GM21423 (cell line): ENCODE results near the gene L3HYPDH.

Source experiments
- ATAC-seq: cut with Tn5 transposase; IDR thresholded peaks from one replicate; pipeline ENCODE4 v1.9.1; 2021; ENCODE audit warnings: mild to moderate bottlenecking, moderate library complexity; ENCODE audit not compliant: unreplicated experiment

L3HYPDH gene

DNA sequence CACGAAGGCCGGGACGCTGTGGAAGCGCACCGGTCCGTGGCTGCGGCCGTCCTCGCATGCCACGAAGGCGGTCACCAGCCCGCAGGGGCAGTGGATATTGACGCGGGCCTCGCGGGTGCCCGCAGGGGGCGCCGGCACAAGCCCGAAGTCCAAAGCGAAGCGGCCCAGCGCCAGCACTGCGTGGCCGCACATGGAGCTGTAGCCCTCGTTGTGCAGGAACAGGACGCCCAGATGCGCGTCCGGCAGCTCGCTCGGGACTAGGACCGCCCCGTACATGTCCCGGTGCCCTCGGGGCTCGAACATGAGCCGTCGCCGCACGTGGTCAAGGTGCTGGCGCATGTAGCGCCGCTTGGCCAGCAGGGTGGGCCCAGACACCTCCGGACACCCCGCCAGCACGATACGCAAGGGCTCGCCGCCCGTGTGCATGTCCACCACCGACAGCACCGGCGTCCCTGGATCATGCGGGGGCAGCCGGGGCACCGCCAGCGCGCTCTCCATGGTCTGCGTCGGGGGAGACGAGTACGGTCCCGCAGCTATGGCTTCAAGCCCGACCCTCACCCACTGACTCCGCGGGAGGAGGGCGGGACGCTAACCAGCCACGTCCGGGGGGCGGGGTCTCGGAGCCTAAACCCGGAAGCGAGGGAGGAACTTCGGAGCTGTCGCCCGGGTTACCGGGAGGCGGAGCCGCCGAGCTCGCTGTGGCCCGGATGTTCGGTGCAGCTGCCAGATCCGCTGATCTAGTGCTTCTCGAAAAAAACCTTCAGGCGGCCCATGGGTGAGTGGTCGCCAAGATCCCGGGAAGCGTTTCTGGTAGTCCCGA is at the start of gene L3HYPDH, which contains the start of gene JKAMP:
Gene L3HYPDH, minus strand, starts transcription at position 590 of the 820 bp plus-strand sequence. Its CDS starts 92 bp downstream, at position 498.
Gene JKAMP, plus strand, starts transcription at position 699 of the 820 bp plus-strand sequence. Its CDS starts 73 bp downstream, at position 772.
- peak; percentile 80 for ATAC-seq

DNA sequence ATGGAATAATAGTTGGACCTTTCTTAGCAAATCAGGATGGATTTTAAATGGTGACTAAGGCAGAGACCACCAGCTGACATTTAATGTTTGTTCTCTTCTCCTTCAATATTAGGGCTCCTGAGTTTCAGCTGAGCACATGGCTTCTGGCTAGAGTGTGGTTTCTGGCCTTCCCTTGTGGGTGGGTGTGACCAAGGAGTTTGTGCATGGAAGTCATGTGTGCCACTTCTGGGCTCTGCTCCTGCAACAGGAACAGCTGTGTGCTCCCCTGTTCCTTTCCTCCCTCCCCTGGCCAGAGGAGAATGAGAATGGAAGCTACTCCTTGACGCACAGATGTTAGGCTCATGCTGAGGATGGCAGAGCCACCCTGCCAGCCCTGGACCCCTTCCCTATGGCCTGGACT is 48.2 kb upstream of the L3HYPDH start:
- no peak for ATAC-seq

DNA sequence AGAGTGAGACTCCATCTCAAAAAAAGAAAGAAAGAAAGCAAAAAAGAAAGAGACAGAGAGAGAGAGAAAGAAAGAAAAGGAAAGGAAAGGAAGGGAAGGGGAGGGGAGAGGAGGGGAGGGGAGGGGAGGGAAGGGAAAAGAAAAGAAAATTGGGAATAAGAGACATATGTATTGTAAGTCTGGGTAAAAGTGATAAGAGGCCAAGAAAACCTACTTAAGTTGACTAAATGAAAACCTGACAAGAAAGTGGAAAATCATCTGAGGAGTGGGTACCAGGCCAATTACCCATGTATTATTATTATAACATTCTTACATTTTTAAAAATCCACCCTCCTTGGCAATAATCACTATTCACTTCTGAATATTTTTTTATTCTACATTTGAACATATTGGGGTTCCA is 46.1 kb upstream of the L3HYPDH start:
- ATAC-seq, result no peak

DNA sequence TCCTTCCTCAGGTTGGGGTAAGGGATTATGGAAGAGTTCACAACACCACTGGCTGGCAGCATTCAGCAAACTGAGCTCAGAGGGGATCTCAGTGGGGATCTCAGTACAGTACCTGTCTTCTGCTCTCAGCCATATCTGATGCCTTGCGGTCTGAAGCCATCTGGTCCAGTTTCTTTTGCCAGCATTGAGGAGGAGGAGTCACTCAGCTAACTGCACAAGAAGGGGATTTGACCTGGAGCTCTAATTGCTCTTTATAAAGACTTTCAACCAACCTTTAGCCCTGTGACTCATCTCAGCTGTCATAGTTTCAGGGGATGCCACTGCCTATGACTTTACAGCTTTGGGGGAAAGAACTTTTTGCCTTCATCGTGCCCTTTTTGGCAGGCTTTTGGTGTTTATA is 45.0 kb upstream of the L3HYPDH start:
- ATAC-seq, result no peak

DNA sequence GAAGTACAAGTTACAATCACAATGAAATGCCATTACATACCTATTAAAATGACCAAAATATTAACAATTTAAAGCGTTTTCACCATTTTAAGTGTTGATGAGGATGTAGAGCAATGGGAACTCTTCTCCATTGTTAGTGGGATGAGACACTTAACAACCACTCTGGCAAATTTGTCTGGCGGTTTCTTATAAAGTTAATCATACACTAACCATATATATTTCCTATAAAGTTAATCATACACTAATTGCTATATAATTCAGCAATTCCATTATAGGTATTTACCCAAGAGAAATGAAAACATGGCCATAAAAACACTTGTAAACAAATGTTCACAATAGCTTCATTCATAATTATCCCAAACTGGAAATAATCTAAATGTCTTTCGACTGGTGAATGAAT is 36.0 kb upstream of the L3HYPDH start:
- ATAC-seq, result no peak

DNA sequence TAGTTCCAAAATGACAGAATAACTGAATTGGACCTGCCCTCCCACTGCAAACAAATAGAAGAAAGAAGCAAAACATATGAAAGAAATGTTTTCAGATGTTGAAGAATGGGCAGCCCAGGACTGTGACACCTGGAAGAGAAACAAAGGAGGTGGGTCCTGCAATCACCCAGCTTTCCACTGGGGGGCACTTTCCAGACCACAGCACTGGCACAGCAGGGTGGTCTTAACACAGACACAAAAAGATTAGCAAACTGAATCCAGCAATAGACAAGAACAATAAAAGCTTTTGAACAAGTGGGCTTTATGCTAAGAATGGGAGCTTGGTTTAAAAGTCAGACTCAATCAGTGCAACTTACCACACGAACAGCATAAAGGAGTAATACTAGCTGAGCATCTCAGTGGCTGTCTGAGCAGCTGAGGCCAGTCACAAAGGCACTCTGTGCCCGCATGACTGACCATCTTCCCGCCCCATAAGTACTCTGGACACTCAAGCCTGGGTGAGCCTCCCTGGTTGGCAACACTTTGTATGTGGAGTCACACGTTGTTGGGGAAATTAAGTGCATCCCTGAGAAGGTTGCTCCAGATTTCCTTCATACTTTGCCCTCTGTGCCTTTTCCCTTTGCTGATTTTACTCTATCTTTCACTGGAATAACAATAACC is 27.8 kb upstream of the L3HYPDH start:
- no peak for ATAC-seq

DNA sequence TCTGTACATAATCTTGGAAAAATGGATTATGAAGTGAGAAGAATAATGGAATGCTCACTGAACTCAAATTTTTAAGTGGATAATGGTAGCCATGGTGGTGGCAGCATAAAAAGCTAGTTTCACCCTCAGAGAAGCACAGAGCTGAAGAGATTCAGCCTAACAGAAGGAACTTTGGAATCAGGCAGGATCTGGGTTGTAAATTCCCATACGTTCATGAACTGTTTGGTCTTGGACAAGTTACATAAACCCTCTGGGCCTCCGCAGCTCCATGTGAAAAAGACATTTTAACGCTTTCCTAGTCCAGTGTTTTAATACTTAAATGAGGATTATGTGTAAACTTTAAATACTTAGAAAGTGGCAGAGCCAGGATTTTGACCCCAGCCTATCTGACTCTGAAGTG is 26.8 kb upstream of the L3HYPDH start:
- no peak for ATAC-seq

DNA sequence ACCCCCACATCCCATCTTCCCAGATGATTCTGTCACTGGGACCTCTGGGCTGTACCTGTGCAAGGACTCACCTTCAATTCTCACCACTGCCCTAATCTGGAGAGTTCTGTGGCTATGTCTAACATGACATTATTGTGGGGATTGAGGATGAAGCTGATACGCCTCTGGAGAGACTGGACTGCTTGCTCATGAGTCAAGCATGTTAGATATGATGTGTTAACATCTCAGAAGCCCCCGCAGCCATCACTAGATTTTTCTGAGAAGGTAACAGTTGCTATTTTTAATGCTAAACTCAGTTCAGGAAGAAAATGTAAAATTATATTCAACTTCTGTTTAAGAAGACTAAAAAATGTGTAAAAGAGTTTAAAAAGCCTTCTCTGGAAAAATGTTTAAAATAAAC is 25.8 kb upstream of the L3HYPDH start:
- no peak for ATAC-seq

DNA sequence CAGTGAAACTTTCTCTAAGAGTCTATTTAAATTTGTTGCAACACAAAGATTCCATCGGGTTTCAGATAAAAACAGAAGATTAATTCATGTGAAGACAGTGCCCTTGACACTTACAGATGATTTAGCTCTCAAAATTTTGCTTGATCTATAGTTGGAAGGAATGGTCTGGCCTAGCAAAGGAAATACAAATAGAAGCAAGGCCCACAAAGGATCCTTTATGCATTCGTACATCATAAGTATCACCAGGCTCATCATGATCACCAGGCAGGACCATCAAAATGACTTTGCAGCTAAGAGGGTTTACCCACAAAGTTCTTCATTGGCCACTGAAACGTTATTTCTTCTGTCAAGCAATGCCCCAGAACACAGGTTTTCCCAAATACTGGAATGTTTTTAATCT is 24.9 kb upstream of the L3HYPDH start:
- ATAC-seq, result no peak

DNA sequence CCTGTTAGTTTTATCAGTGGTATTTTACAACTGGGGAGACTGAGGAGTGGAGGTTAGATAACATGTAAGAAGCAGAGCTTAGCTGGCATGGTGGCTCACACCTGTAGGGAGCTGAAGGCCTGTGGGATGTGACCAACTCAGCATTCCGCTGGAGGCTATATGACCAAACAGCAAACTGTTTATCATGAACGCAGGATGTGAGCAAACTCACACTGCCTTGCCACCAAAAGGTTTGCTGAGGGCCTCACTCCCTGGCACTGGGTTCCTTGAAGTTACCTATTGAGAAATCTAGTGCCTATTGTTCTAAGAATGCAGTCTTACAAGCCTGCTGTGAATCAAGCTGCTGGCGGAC is 23.5 kb upstream of the L3HYPDH start:
- ATAC-seq, result no peak

DNA sequence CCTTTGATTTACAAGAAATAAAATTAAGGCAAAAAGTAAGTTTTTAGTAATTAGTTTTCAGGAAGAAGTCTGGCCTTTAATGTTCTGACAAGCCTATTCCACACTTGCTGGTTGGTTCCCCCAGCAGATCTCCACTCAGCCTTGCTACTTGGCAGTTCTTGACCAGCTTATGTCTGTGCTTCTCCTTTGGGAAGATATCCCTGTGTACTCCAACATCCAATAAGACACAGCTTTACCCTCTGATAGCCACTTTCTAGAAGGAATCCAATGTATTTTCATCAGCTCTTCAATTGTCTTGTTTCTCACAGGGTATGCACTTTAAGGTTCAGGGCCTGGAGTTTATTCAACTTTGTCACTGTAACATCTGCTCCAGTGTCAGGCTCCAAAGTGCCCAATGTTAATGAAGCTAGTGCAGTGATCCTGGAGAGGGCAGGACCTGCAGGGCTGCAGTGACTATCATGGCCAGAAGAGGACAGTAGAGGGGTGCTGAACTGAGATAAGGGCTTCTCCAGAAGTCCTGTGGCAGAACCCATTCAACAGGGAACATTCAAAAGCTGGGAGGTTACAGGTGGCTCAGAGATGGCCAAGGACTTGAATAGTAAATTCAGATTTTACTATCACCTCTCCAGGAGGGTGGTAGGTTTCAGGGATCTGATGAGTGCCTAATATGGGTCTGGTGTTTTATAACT is 23.0 kb upstream of the L3HYPDH start:
- ATAC-seq, result peak; percentile 87

DNA sequence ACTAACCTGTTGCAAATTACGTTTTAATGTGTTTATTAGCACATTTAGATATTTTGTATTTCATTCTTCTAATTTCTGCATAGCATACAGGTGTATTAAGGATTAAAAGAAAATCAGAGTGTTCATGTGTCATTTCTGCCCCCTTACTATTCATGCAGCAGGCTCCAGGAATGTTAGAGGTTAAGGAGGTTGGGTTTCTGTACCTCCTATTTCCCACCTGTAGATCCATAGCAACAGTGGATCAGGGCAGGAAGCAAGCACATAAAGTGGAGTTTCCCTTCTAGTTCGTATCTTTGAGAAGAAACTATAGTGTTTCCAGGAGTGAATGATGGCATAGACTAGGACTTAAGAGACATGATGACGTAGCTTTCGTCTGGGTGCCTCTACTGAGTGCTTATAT is 19.0 kb upstream of the L3HYPDH start:
- ATAC-seq, result no peak

DNA sequence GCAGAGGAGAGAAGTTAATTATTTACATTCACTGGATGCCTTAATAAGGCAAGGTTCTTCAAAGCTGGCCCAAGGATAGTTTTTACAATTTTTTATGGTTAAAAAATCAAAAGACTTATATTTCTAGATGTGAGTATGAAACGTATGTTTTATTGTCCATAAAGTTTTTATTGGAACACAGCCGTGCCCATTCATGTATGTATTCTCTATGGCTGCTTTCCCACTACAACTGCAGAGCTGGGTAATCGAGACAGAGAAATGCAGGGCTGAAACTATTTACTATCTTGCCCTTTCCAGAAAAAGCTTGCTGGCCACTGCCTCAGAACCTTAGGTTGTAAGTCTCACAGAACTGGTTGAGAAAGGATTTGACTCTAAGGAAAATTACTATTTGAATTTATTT is 16.5 kb upstream of the L3HYPDH start:
- ATAC-seq, result no peak

DNA sequence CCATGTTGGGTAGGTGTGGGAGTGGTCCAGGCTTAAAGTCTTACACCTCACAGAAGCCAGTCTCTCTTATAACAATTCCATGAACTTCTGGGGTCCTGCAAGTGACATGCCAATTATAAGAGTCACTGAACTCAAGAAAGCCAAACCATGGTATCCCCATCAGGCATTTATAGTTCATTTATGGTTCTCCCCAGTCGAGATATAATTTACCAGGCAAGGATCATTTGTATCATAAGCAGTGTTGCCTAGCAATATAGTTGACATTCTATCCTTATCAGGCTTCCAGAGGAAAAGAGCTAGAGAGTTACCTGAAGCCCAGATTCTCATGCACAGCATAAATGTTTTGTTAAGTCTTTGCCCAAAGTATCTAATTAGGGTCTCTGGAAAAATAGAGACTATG is 8.2 kb upstream of the L3HYPDH start:
- no peak for ATAC-seq

DNA sequence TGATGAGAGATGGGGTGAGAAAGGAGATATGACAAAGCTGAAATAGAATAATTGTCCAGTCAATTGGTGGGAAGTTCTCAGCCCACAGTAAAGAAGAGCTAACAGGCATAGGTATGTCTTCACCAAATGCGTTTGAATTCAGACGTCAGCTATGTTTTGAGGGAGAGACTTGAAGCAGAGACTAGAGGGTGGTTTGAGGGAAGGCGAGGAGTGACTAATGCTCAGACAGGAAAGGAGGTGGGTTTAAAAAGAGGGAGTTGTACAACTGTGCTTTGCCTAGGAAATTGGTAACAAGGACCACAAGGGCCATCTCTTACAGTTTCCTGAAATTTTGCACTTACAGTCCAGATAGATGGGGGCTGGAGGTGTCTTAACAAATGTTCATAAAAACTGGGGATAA is 6.5 kb upstream of the L3HYPDH start:
- ATAC-seq, result no peak

DNA sequence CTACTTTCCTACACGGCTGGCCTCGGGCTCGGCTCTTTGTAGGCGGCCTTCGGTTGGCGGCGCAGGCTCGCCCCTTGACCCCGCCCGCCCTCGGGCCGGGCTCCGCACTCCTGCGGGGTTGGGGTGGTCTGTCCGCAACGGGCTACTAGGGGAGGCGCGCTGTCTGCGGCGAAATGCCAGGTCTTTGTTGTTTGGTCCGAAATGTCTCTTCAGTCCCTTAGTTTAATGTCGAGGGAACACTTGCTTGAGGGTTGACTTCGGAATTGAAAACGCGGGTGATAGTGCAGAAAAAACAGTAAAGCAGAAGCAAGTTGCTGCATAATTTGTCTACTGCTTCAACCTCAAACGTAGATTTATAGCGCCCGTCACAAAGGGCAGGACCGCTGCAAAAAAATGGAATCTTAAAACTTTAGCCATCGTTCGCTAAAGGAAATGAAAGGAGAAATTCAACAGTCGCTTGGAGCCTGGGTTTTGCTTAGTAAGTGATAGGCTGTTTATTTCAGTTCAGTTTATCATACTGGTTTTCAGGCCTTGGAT is 499 bp upstream of the L3HYPDH start:
- peak; percentile 35 for ATAC-seq

DNA sequence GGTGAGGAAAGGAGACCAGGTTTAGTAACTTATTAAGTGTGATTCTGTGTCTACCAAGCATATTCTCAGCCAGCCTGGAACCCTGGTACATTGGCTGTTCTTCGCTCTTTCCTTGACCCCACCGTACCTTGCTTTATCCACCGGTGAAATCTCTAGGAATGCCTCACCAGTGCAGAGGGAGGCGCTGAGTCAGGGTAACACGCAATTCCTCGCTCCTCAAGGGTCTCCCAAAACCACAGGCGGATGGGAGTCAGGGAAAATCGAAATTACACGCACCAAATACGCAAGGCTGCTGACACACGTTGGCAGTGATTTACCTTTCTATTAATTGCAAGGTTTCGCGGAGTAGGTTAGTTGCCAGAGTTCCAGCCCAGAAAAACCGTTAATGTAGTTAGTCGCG is 845 bp downstream of the L3HYPDH start:
- ATAC-seq, result no peak

DNA sequence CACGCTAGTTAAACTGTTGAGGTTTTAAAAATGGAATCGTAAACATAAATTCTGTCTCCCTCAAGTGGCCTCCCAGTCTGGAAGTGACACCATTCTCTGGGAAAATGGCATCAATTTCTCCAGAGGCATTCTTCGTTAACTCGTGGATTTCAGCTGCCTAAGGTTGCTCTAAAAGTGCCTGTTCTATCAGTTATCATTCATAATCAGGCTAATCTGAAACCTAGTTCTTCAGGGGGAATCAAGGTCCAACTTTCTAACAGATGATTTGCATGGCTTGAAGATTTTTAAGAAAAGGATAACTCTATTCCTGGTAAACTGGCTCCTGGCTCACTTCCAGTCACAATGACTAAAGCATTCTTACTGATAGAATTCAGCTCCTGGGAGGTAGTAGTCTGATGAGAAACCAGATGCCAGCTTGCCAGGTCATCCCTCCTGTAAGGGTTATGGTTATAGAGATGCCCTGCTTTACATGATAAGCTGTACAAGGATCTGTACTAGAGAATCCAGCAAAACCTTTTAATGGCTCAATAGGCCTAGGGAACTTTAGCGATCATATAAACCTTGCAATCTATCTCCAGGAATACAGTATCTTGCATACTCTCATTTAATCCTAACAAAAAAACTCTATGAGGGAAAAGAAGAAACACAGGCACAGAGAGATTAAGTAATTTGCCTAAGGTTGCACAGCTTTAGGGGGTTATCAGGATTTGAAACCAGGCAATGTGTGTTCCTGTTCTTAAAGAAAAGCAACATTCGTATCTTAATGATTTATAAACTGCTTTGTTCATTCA is 1.5 kb downstream of the L3HYPDH start:
- ATAC-seq, result no peak

DNA sequence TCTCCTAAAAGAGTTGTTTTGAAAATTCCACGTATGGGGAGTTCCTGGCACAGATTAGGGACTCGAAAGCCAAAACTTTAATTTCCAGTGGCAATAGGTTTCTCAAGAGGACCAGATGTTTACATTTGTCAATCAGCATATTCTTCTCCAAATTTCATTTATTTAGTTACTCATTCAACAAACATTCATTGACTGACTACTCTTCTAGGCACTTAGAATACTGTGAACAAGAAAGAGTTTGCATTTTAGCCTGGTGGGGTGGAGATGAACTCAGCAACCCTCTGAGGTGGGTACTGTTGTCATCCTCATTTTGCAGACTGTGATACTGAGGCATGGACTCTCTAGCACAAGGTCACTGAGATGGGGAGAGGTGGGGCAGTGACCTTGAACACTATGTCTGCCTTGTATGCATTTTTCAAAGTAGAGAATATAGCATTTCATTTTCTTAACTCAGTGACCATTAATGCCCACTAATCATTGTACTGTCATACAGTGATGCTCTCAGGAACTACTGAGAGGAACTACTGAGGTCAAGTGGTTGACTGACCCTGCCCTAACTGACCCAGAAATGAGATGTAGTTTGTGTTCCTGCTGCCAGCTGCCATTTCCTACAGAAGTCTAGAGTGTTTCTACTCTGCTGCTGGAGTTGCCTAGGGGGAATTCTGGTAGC is 2.2 kb downstream of the L3HYPDH start:
- ATAC-seq, result no peak

DNA sequence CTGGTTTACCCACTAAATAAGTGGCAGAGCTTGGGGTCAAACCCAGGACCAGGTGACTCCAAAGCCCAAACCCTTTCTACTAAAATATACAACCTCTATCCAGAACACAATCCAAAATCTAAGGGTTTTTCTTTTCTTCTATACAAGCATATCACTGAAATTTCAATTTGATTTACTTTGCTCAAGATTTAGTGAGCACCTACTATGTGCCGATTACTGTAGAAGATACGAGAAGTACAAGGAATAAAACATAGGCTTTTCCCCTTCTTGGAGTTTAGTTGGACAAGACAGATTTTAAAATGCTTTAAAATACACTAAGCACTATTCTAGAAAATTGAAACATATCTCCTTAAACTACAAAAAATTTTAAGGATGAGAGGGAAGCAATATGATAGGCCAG is 2.8 kb downstream of the L3HYPDH start:
- ATAC-seq, result no peak
